SH-SY5Y (cell line): Measurements from ENCODE around the gene RALGAPA2.

Experiments
- GATA2 ChIP-seq: IDR thresholded peaks from 2 replicates; pipeline ENCODE4 v1.6.1; 2011; ENCODE audit warnings: mild to moderate bottlenecking, low read depth, low read length
- GATA3 ChIP-seq: IDR thresholded peaks from 2 replicates; pipeline ENCODE4 v1.6.1; 2011; ENCODE audit warnings: low read depth, mild to moderate bottlenecking, low read length, moderate library complexity

GRCh38 chr20:20546402-20546801 lies 166.0 kb downstream of the RALGAPA2 start:
- TF ChIP-seq GATA2 (no peak), GATA3 (no peak)
